ENCODE measurements around the gene KCNG1. TPM values are rescaled to one million over a fixed set of nuclear protein-coding genes. Genes with fewer than 3 reads are reported as not detected.
"Not testable (repeated sequence)": the region's sequence is repeated elsewhere in the genome, so short reads cannot be mapped to it uniquely, and the experiment has no call there.

Gene KCNG1
- total RNA-seq, 1 donor from 2014 or later, result 6.3 TPM

- peaks cover 5% of the 10 kb centered on the region for H3K27me3 Mint-ChIP-seq (ENCODE audit: unreplicated experiment)
- TF ChIP-seq CTCF (IDR thresholded peaks at IDR 0.05), result no peak
- H3K9me3 Mint-ChIP-seq (ENCODE audit: unreplicated experiment), result no peaks in the 10 kb centered on the region
- H3K27ac Mint-ChIP-seq (ENCODE audit: unreplicated experiment), result peak overlapping the region; percentile 77
- H3K4me3 Mint-ChIP-seq (ENCODE audit: unreplicated experiment), result no peak overlapping the region
- no peaks in the 10 kb centered on the region for H3K36me3 Mint-ChIP-seq (ENCODE audit: unreplicated experiment)
- DNase-seq (ENCODE audit: extremely low spot score, unreplicated experiment), result no peak
- H3K4me1 Mint-ChIP-seq (ENCODE audit: unreplicated experiment), result peaks cover 23% of the 10 kb centered on the region
Measured at GRCh38 chr20:50982363-50982762, 40.5 kb downstream of the KCNG1 start.

- Mint-ChIP-seq H3K9me3 (ENCODE audit: unreplicated experiment) (no peaks in the 10 kb centered on the region), H3K4me3 (ENCODE audit: unreplicated experiment) (no peak overlapping the region), H3K4me1 (ENCODE audit: unreplicated experiment) (peaks cover 23% of the 10 kb centered on the region), H3K27me3 (ENCODE audit: unreplicated experiment) (peaks cover under 1% of the 10 kb centered on the region), H3K27ac (ENCODE audit: unreplicated experiment) (peak overlapping the region; percentile 77), H3K36me3 (ENCODE audit: unreplicated experiment) (no peaks in the 10 kb centered on the region)
- DNase-seq (ENCODE audit: extremely low spot score, unreplicated experiment), result no peak
- TF ChIP-seq CTCF (IDR thresholded peaks at IDR 0.05), result no peak
Measured at GRCh38 chr20:50981714-50982048, 41.2 kb downstream of the KCNG1 start.

GRCh38 chr20:50980851-50981713, 41.8 kb downstream of the KCNG1 start:
- H3K9me3 Mint-ChIP-seq (ENCODE audit: unreplicated experiment), result no peaks in the 10 kb centered on the region
- peak overlapping the region; percentile 77 for H3K27ac Mint-ChIP-seq (ENCODE audit: unreplicated experiment)
- H3K4me3 Mint-ChIP-seq (ENCODE audit: unreplicated experiment), result no peak overlapping the region

GRCh38 chr20:50980071-50980681, 42.7 kb downstream of the KCNG1 start:
- Mint-ChIP-seq H3K27ac (ENCODE audit: unreplicated experiment) (peak overlapping the region; percentile 77), H3K4me1 (ENCODE audit: unreplicated experiment) (peaks cover 23% of the 10 kb centered on the region), H3K9me3 (ENCODE audit: unreplicated experiment) (no peaks in the 10 kb centered on the region), H3K4me3 (ENCODE audit: unreplicated experiment) (no peak overlapping the region), H3K36me3 (ENCODE audit: unreplicated experiment) (no peaks in the 10 kb centered on the region), H3K27me3 (ENCODE audit: unreplicated experiment) (no peaks in the 10 kb centered on the region)
- TF ChIP-seq CTCF (IDR thresholded peaks at IDR 0.05), result no peak
- no peak for DNase-seq (ENCODE audit: extremely low spot score, unreplicated experiment)

More at GRCh38 chr20:50980851-50981713, 41.8 kb downstream of the KCNG1 start:
- no peak for DNase-seq (ENCODE audit: extremely low spot score, unreplicated experiment)
- peaks cover 23% of the 10 kb centered on the region for H3K4me1 Mint-ChIP-seq (ENCODE audit: unreplicated experiment)
- H3K27me3 Mint-ChIP-seq (ENCODE audit: unreplicated experiment), result no peaks in the 10 kb centered on the region
- peak; percentile 90 for TF ChIP-seq CTCF (IDR thresholded peaks at IDR 0.05)
- no peaks in the 10 kb centered on the region for H3K36me3 Mint-ChIP-seq (ENCODE audit: unreplicated experiment)

- DNase-seq (ENCODE audit: extremely low spot score, unreplicated experiment); H3K36me3 Mint-ChIP-seq (ENCODE audit: unreplicated experiment); H3K27me3 Mint-ChIP-seq (ENCODE audit: unreplicated experiment); H3K9me3 Mint-ChIP-seq (ENCODE audit: unreplicated experiment); H3K27ac Mint-ChIP-seq (ENCODE audit: unreplicated experiment); H3K4me3 Mint-ChIP-seq (ENCODE audit: unreplicated experiment): not testable (repeated sequence)
- peaks cover 23% of the 10 kb centered on the region for H3K4me1 Mint-ChIP-seq (ENCODE audit: unreplicated experiment)
Measured at GRCh38 chr20:50978533-50978932, 44.4 kb downstream of the KCNG1 start.
